ENCODE results near the gene SH3TC1.

SH3TC1 gene

DNA sequence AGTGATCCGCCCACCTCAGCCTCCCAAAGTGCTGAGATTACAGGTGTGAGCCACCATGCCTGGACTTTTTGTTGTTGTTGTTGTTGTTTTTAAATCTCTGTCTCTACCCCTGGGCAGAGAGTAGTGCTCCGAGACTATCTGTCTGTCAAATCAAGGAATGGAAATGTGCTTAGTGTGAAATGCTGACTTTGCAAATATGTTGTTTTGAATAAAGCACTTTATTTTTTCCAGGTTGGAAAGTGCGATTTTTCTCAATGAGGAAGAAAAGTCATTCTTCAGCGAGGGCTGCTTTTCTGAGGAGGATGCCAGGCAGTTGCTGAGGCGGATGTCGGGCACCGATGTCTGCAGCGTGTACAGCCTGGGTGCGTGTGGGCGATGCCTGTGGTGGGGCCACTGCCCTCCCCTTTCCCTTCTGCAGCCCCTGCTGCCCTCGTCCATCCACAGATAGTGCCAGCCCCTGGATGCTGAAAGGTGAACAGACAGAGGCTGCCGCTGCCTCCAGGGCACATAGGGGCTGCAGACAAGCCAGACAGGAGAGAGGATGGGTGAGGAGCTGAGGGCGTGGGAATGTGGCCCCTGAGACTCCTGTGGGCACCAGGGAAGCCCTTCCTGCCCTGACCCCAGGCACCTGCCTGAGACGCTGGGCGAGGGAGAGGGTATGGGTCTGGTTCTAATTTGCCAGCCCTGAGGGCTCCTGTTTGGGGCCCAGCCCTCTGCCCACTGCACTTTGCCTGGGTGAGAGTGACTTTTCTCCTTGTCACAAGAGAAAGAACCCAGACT, 23.7 kb downstream of the SH3TC1 start:
- H3K4me3 ChIP-seq (ENCODE audit: low read length), result no peak overlapping the region
- H3K36me3 ChIP-seq (ENCODE audit: insufficient read depth, low read depth, low read length), result no peaks in the 10 kb centered on the region
- no peak overlapping the region for H3K27ac ChIP-seq (ENCODE audit: low read length)
- no peak overlapping the region for H3K9ac ChIP-seq (ENCODE audit: low read depth, low read length)
- H3K27me3 ChIP-seq (ENCODE audit: insufficient read depth, low read length), result no peaks in the 10 kb centered on the region
- no peaks in the 10 kb centered on the region for H3K9me3 ChIP-seq (ENCODE audit: insufficient read depth, low read depth, low read length)
- peaks cover 14% of the 10 kb centered on the region; the same call in 1 of the 2 replicates for H3K4me1 ChIP-seq (ENCODE audit: insufficient read depth, low read length)

- H3K27me3 ChIP-seq (ENCODE audit: insufficient read depth, low read length), result no peaks in the 10 kb centered on the region
- H3K36me3 ChIP-seq (ENCODE audit: insufficient read depth, low read depth, low read length), result no peaks in the 10 kb centered on the region
- H3K27ac ChIP-seq (ENCODE audit: low read length), result no peak overlapping the region
- peaks cover 14% of the 10 kb centered on the region; the same call in 1 of the 2 replicates for H3K4me1 ChIP-seq (ENCODE audit: insufficient read depth, low read length)
- no peaks in the 10 kb centered on the region for H3K9me3 ChIP-seq (ENCODE audit: insufficient read depth, low read depth, low read length)
- H3K9ac ChIP-seq (ENCODE audit: low read depth, low read length), result no peak overlapping the region
- no peak overlapping the region for H3K4me3 ChIP-seq (ENCODE audit: low read length)
These were observed 25.3 kb downstream of the SH3TC1 start for GRCh38 chr4:8224267-8224974.

- no peaks in the 10 kb centered on the region for H3K9me3 ChIP-seq (ENCODE audit: insufficient read depth, low read depth, low read length)
- H3K9ac ChIP-seq (ENCODE audit: low read depth, low read length), result peak overlapping the region; percentile 66; the same call in 1 of the 2 replicates
- H3K4me3 ChIP-seq (ENCODE audit: low read length), result peak overlapping the region; percentile 10; the same call in 1 of the 2 replicates
- no peaks in the 10 kb centered on the region for H3K36me3 ChIP-seq (ENCODE audit: insufficient read depth, low read depth, low read length)
- H3K4me1 ChIP-seq (ENCODE audit: insufficient read depth, low read length), result peaks cover 14% of the 10 kb centered on the region; the same call in 1 of the 2 replicates
- peak overlapping the region; percentile 91 for H3K27ac ChIP-seq (ENCODE audit: low read length)
- no peaks in the 10 kb centered on the region for H3K27me3 ChIP-seq (ENCODE audit: insufficient read depth, low read length)
These were observed 26.0 kb downstream of the SH3TC1 start for GRCh38 chr4:8224975-8225625.

DNA sequence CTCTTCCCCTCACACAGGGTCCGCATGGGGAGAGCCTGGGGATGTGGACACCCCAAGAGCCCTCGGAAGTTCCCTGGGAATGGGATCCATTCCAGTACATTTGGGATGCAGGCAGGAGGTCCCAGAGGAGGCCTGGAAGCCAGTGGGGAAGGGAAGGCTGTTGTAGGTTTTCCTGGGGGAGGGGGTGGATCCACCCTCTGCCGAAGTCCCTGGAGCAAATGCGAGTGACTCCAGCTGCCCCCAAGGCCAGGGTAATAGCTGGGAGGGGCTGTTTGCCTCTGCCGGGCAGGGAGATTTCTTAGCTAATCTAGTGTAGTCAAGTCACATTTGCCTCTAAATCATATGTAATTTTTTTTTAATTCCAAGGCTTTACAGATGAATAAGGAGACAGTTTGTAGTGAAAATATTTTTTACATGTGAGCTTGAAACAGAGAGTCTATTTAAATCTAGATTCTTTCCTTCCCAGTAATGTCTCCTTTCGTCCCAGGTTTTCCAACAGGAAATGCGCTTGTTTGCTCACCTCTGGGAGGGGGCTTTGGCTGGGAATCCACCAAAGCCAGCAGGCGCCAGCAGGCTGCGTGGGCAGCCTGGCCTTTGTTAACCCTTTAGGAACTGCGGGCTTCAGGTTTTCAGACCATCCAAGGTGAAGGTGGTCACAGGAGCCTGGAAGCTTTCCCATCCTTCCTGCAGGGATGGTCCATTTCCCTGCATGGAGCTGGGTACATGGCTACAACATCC, 26.8 kb downstream of the SH3TC1 start:
- Histone ChIP-seq H3K4me1 (ENCODE audit: insufficient read depth, low read length) (peaks cover 14% of the 10 kb centered on the region; the same call in 1 of the 2 replicates), H3K4me3 (ENCODE audit: low read length) (peak overlapping the region; percentile 10; the same call in 1 of the 2 replicates), H3K9me3 (ENCODE audit: insufficient read depth, low read depth, low read length) (no peaks in the 10 kb centered on the region), H3K9ac (ENCODE audit: low read depth, low read length) (peak overlapping the region; percentile 66; the same call in 1 of the 2 replicates), H3K27ac (ENCODE audit: low read length) (peak overlapping the region; percentile 91), H3K36me3 (ENCODE audit: insufficient read depth, low read depth, low read length) (no peaks in the 10 kb centered on the region), H3K27me3 (ENCODE audit: insufficient read depth, low read length) (no peaks in the 10 kb centered on the region)

DNA sequence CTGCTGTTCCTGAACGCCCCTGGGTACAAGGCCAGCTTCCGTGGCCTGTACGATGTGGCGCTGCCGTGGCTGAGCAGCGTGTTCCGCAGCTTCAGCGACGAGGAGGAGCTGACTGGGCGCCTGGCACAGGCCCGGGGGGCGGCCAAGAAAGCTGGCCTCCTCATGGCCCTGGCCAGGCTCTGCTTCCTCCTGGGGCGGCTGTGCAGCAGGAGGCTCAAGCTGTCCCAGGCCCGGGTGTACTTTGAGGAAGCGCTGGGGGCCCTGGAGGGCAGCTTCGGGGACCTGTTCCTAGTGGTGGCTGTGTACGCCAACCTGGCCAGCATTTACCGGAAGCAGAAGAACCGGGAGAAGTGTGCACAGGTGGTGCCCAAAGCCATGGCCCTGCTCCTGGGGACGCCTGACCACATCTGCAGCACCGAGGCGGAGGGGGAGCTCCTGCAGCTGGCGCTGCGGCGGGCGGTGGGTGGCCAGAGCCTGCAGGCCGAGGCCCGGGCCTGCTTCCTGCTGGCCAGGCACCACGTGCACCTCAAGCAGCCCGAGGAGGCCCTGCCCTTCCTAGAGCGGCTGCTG, 28.2 kb downstream of the SH3TC1 start:
- no peaks in the 10 kb centered on the region for H3K9me3 ChIP-seq (ENCODE audit: insufficient read depth, low read depth, low read length)
- peaks cover 14% of the 10 kb centered on the region; the same call in 1 of the 2 replicates for H3K4me1 ChIP-seq (ENCODE audit: insufficient read depth, low read length)
- H3K27me3 ChIP-seq (ENCODE audit: insufficient read depth, low read length), result no peaks in the 10 kb centered on the region
- H3K27ac ChIP-seq (ENCODE audit: low read length), result no peak overlapping the region
- H3K36me3 ChIP-seq (ENCODE audit: insufficient read depth, low read depth, low read length), result no peaks in the 10 kb centered on the region
- H3K9ac ChIP-seq (ENCODE audit: low read depth, low read length), result no peak overlapping the region
- no peak overlapping the region for H3K4me3 ChIP-seq (ENCODE audit: low read length)

GRCh38 chr4:8227771-8228318, 28.8 kb downstream of the SH3TC1 start:
- no peak overlapping the region for H3K9ac ChIP-seq (ENCODE audit: low read depth, low read length)
- no peaks in the 10 kb centered on the region for H3K36me3 ChIP-seq (ENCODE audit: insufficient read depth, low read depth, low read length)
- H3K4me1 ChIP-seq (ENCODE audit: insufficient read depth, low read length), result peaks cover 14% of the 10 kb centered on the region; the same call in 1 of the 2 replicates
- no peak overlapping the region for H3K4me3 ChIP-seq (ENCODE audit: low read length)
- no peaks in the 10 kb centered on the region for H3K27me3 ChIP-seq (ENCODE audit: insufficient read depth, low read length)
- no peak overlapping the region for H3K27ac ChIP-seq (ENCODE audit: low read length)
- H3K9me3 ChIP-seq (ENCODE audit: insufficient read depth, low read depth, low read length), result no peaks in the 10 kb centered on the region

DNA sequence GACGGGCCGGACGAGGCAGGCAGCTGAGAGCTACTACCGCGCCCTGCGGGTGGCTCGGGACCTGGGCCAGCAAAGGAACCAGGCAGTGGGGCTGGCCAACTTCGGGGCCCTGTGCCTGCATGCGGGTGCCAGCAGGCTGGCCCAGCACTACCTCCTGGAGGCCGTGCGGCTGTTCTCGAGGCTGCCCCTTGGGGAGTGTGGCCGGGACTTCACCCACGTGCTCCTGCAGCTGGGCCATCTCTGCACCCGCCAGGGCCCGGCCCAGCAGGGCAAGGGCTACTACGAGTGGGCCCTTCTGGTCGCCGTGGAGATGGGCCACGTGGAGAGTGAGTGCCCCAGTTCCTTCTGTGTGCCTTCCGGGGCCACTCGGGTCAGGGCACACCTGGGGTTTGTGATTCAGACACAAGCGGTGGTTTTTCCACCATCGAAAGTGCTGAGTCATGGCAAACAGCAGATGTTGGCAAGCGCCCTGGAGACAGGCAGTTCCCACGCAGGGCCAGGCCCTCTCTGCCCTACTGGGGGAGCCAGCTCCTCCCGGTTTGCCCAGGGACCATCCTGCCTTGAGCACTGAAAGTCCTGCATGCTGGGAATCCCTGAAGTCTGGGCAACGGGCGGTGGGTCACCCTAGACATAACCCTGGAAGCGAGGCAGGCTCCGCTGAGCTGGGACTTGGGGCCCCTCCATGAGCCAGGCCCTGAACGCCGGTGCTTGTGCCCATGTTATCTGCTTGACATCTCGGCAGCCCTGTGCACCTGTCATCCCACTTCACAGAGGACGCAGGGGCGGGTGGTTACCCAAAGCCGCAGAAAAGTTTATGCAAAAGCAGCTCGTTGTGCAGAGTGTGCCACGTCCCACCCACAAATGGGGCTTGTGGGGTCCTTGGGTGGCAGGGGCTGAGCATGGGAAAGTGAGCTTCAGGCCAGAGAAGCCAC, 29.5 kb downstream of the SH3TC1 start:
- H3K4me3 ChIP-seq (ENCODE audit: low read length), result no peak overlapping the region
- H3K9ac ChIP-seq (ENCODE audit: low read depth, low read length), result no peak overlapping the region
- H3K4me1 ChIP-seq (ENCODE audit: insufficient read depth, low read length), result peaks cover 14% of the 10 kb centered on the region; the same call in 1 of the 2 replicates
- H3K27ac ChIP-seq (ENCODE audit: low read length), result no peak overlapping the region
- H3K27me3 ChIP-seq (ENCODE audit: insufficient read depth, low read length), result no peaks in the 10 kb centered on the region
- H3K9me3 ChIP-seq (ENCODE audit: insufficient read depth, low read depth, low read length), result no peaks in the 10 kb centered on the region
- H3K36me3 ChIP-seq (ENCODE audit: insufficient read depth, low read depth, low read length), result no peaks in the 10 kb centered on the region

GRCh38 chr4:8229331-8229975, 30.4 kb downstream of the SH3TC1 start:
- Histone ChIP-seq H3K9ac (ENCODE audit: low read depth, low read length) (no peak overlapping the region), H3K27ac (ENCODE audit: low read length) (no peak overlapping the region), H3K36me3 (ENCODE audit: insufficient read depth, low read depth, low read length) (no peaks in the 10 kb centered on the region), H3K27me3 (ENCODE audit: insufficient read depth, low read length) (no peaks in the 10 kb centered on the region), H3K4me3 (ENCODE audit: low read length) (no peak overlapping the region), H3K9me3 (ENCODE audit: insufficient read depth, low read depth, low read length) (no peaks in the 10 kb centered on the region), H3K4me1 (ENCODE audit: insufficient read depth, low read length) (peaks cover 14% of the 10 kb centered on the region; the same call in 1 of the 2 replicates)

DNA sequence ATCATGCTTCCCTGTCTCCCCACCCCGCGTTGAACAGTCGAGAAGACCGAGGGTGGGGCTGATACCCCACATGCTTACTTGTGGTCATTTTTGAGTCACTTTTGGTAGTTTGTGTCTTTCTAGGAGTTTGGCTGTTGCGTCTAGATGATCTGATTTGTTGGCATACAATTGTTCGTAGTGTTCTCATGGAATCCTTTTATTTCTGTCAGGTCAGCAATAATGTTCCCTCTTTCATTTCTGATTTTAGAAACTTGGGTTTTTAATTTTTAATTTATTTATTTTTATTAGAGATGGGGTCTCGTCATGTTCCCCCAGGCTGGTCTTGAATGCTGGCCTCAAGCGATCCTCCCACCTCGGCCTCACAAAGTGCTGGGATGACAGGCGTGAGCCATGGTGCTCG, 30.9 kb downstream of the SH3TC1 start:
- no peaks in the 10 kb centered on the region for H3K36me3 ChIP-seq (ENCODE audit: insufficient read depth, low read depth, low read length)

DNA sequence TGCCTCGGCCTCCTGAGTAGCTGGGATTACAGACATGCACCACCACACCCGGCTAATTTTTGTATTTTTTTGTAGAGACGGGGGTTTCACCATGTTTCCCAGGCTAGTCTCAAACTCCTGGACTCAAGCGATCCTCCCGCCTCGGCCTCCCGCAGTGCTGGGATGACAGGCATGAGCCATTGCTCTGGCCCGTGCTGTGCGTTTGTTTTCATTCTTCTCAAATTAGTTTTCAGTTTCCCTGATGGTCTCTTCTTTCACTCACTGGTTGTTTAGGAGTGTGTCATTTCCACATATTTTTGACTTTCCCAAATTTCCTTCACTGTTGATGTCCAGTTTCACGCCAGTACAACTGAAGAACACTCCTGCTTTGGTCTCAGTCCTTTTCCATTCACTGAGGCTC, 31.8 kb downstream of the SH3TC1 start:
- Histone ChIP-seq H3K4me3 (ENCODE audit: low read length) (no peak overlapping the region), H3K4me1 (ENCODE audit: insufficient read depth, low read length) (0 out of 2 replicates have a peak, but pooled peaks cover 5% of the 10 kb centered on the region), H3K36me3 (ENCODE audit: insufficient read depth, low read depth, low read length) (no peaks in the 10 kb centered on the region), H3K27ac (ENCODE audit: low read length) (no peak overlapping the region), H3K27me3 (ENCODE audit: insufficient read depth, low read length) (no peaks in the 10 kb centered on the region), H3K9ac (ENCODE audit: low read depth, low read length) (no peak overlapping the region), H3K9me3 (ENCODE audit: insufficient read depth, low read depth, low read length) (no peaks in the 10 kb centered on the region)

More for the DNA sequence above, 30.9 kb downstream of the SH3TC1 start:
- H3K27me3 ChIP-seq (ENCODE audit: insufficient read depth, low read length), result no peaks in the 10 kb centered on the region
- no peak overlapping the region for H3K27ac ChIP-seq (ENCODE audit: low read length)
- no peak overlapping the region for H3K9ac ChIP-seq (ENCODE audit: low read depth, low read length)
- peaks cover 11% of the 10 kb centered on the region; the same call in 1 of the 2 replicates for H3K4me1 ChIP-seq (ENCODE audit: insufficient read depth, low read length)
- no peak overlapping the region for H3K4me3 ChIP-seq (ENCODE audit: low read length)
- no peaks in the 10 kb centered on the region for H3K9me3 ChIP-seq (ENCODE audit: insufficient read depth, low read depth, low read length)

Data from iPS-20b (cell line).